HUES48 (cell line): ENCODE results near the gene PRICKLE2.

Experiments
- H3K27ac ChIP-seq: one replicate; pipeline ENCODE4 v1.7.0; 2013; ENCODE audit warnings: low read depth, low read length, inconsistent platforms
- H3K27me3 ChIP-seq: 2 replicates; pipeline ENCODE4 v1.6.1; 2013; ENCODE audit warnings: mild to moderate bottlenecking, low read length; ENCODE audit not compliant: control insufficient read depth, insufficient read depth
- H3K36me3 ChIP-seq: 2 replicates; pipeline ENCODE4 v1.6.1; 2013; ENCODE audit warnings: low read length; ENCODE audit not compliant: control insufficient read depth, insufficient read depth
- H3K4me1 ChIP-seq: 2 replicates; pipeline ENCODE4 v1.6.1; 2013; ENCODE audit warnings: mild to moderate bottlenecking, low read length; ENCODE audit not compliant: control insufficient read depth, insufficient read depth
- H3K4me3 ChIP-seq: 2 replicates; pipeline ENCODE4 v1.5.1; 2013; ENCODE audit warnings: mild to moderate bottlenecking, low read depth, low read length
- H3K9ac ChIP-seq: 2 replicates; pipeline ENCODE4 v1.6.1; 2013; ENCODE audit warnings: mild to moderate bottlenecking, low read depth, low read length, moderate library complexity
- H3K9me3 ChIP-seq: 2 replicates; pipeline ENCODE4 v1.6.1; 2013; ENCODE audit warnings: low read length; ENCODE audit not compliant: control insufficient read depth, insufficient read depth

The PRICKLE2 gene

DNA sequence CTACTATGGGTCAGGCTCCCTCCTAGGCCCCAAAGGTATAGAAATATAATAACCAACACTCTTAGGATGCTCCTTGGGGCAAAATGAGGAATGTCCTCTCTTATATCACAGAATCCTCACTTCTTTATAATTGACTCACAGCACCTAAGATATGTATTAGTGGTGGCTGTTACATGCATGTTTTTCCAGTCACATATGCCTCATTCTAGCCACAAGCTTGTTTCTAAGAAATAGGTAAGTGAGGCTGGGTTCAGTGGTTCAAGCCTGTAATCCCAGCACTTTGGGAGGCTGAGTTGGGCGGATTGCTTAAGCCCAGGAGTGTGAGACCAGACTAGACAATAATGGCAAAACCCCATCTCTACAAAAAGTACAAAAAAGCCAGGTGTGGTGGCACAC lies 144.0 kb downstream of the PRICKLE2 start:
- no peak overlapping the region for H3K4me3 ChIP-seq
- H3K9me3 ChIP-seq, result no peaks in the 10 kb centered on the region
- no peak overlapping the region for H3K27ac ChIP-seq
- H3K36me3 ChIP-seq, result no peaks in the 10 kb centered on the region
- H3K27me3 ChIP-seq, result no peaks in the 10 kb centered on the region
- no peak overlapping the region for H3K9ac ChIP-seq
- H3K4me1 ChIP-seq, result peaks cover 4% of the 10 kb centered on the region; the same call in 1 of the 2 replicates

GRCh38 chr3:64080616-64081234 lies 144.5 kb downstream of the PRICKLE2 start:
- Histone ChIP-seq H3K27me3 (no peaks in the 10 kb centered on the region), H3K4me3 (no peak overlapping the region), H3K27ac (no peak overlapping the region), H3K36me3 (no peaks in the 10 kb centered on the region), H3K9ac (no peak overlapping the region), H3K4me1 (no peaks in the 10 kb centered on the region), H3K9me3 (no peaks in the 10 kb centered on the region)

GRCh38 chr3:64079369-64080150 lies 145.7 kb downstream of the PRICKLE2 start:
- no peaks in the 10 kb centered on the region for H3K27me3 ChIP-seq
- H3K4me1 ChIP-seq, result no peaks in the 10 kb centered on the region
- no peak overlapping the region for H3K27ac ChIP-seq
- no peak overlapping the region for H3K4me3 ChIP-seq
- H3K36me3 ChIP-seq, result no peaks in the 10 kb centered on the region
- H3K9me3 ChIP-seq, result no peaks in the 10 kb centered on the region
- H3K9ac ChIP-seq, result no peak overlapping the region

GRCh38 chr3:64078966-64079365 lies 146.3 kb downstream of the PRICKLE2 start:
- H3K27me3 ChIP-seq, result no peaks in the 10 kb centered on the region
- H3K36me3 ChIP-seq, result no peaks in the 10 kb centered on the region
- no peak overlapping the region for H3K27ac ChIP-seq
- no peak overlapping the region for H3K4me3 ChIP-seq
- H3K9ac ChIP-seq, result no peak overlapping the region
- no peaks in the 10 kb centered on the region for H3K4me1 ChIP-seq
- H3K9me3 ChIP-seq, result no peaks in the 10 kb centered on the region

DNA sequence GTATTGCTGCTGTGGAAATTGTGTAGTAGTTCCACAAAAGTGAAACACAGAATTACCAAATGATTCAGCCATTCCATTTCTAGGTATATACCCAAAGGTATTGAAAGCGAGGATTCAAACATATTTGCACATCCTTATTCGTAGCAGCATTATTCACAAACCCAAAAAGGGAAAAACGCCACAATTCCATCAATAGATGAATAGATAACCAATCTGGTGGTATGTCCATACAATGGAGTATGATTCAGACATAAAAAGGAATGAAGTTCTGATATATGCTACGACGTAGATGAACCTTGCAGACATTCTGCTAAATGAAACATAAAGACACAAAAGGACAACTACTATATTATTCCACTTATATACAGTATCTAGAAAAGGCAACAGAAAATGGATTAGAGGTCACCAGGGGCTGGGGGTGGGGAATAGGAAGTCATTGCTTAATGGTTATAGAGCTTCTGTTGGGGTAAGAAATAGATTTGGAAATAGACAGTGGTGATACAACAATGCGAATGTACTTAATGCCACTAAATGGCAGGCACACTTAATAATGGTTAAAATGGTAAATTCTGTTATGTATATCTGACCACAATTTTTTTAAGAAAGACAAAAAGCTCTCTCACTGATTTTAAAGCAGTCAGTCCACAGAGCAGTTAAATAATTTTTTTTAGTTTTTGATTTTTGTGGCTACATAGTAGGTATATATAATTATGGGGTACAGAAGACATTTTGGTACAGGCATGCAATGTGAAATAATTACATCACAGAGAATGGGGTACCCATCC lies 150.2 kb downstream of the PRICKLE2 start:
- H3K9ac ChIP-seq, result no peak overlapping the region
- H3K36me3 ChIP-seq, result no peaks in the 10 kb centered on the region

GRCh38 chr3:64074060-64074459 lies 151.2 kb downstream of the PRICKLE2 start:
- H3K27ac ChIP-seq, result no peak overlapping the region

More for the DNA sequence above, 150.2 kb downstream of the PRICKLE2 start:
- Histone ChIP-seq H3K4me3 (no peak overlapping the region), H3K4me1 (no peaks in the 10 kb centered on the region), H3K27ac (no peak overlapping the region), H3K27me3 (no peaks in the 10 kb centered on the region), H3K9me3 (no peaks in the 10 kb centered on the region)

GRCh38 chr3:64073158-64073761 lies 152.0 kb downstream of the PRICKLE2 start:
- Histone ChIP-seq H3K4me1 (no peaks in the 10 kb centered on the region), H3K9ac (no peak overlapping the region), H3K9me3 (no peaks in the 10 kb centered on the region), H3K36me3 (no peaks in the 10 kb centered on the region), H3K27me3 (no peaks in the 10 kb centered on the region), H3K4me3 (no peak overlapping the region), H3K27ac (no peak overlapping the region)

More at GRCh38 chr3:64074060-64074459, 151.2 kb downstream of the PRICKLE2 start:
- Histone ChIP-seq H3K9ac (no peak overlapping the region), H3K9me3 (no peaks in the 10 kb centered on the region), H3K4me1 (no peaks in the 10 kb centered on the region), H3K36me3 (no peaks in the 10 kb centered on the region), H3K4me3 (no peak overlapping the region), H3K27me3 (no peaks in the 10 kb centered on the region)

DNA sequence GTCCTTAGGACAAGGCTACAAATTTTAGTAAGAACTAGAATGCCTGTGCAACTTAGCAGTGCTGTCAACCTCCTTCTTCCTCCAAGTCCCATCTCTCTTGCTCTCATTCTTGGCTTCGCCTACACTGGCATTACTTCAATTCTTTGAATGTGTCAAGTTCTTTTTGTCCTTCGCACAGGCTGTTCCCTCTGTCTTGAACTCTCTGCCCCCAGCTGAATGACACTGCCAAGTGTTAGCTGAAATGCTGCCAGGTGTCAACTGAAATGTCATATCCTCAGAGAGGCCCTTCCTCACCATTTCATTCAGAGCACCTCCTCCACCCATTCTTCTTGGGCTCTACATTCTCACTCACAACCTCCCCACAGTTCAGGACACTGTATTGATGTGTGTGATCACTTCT lies 153.1 kb downstream of the PRICKLE2 start:
- Histone ChIP-seq H3K36me3 (no peaks in the 10 kb centered on the region), H3K4me3 (no peak overlapping the region), H3K9ac (no peak overlapping the region), H3K27ac (no peak overlapping the region), H3K4me1 (no peaks in the 10 kb centered on the region), H3K27me3 (no peaks in the 10 kb centered on the region), H3K9me3 (no peaks in the 10 kb centered on the region)

DNA sequence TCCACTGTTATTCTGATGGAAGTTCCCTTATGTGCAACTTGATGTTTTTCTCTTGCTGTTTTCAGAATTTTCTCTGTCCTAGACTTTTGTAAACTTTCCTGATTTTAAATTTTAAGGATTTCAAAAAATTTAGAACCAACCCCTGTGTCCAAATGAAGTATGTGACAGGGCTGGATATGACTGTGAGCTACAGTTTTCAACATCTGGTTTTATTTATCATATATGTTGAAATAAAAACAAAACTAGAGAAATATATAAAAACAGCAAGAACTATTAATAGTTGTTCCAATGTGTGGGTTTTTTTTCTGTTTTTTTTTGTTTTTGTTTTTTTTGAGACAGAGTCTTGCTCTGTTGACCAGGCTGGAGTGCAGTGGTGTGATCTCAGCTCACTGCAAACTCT lies 154.6 kb downstream of the PRICKLE2 start:
- Histone ChIP-seq H3K4me1 (no peaks in the 10 kb centered on the region), H3K9ac (no peak overlapping the region), H3K27ac (no peak overlapping the region), H3K4me3 (no peak overlapping the region), H3K9me3 (no peaks in the 10 kb centered on the region), H3K27me3 (no peaks in the 10 kb centered on the region), H3K36me3 (no peaks in the 10 kb centered on the region)

- Histone ChIP-seq H3K9ac (no peak overlapping the region), H3K9me3 (no peaks in the 10 kb centered on the region), H3K27me3 (peaks cover 1% of the 10 kb centered on the region; the same call in 1 of the 2 replicates), H3K4me3 (no peak overlapping the region), H3K36me3 (no peaks in the 10 kb centered on the region), H3K4me1 (peaks cover 20% of the 10 kb centered on the region), H3K27ac (no peak overlapping the region)
Observed at GRCh38 chr3:64067506-64068346, 157.5 kb downstream of the PRICKLE2 start.
